Pons (tissue), 1 donor: ENCODE measurements around the gene GGNBP2.

Experiments
- DNase-seq: peaks from one replicate; pipeline ENCODE4 v3.0.0-alpha.2; 2016; ENCODE audit warnings: low spot score

Gene GGNBP2

DNA sequence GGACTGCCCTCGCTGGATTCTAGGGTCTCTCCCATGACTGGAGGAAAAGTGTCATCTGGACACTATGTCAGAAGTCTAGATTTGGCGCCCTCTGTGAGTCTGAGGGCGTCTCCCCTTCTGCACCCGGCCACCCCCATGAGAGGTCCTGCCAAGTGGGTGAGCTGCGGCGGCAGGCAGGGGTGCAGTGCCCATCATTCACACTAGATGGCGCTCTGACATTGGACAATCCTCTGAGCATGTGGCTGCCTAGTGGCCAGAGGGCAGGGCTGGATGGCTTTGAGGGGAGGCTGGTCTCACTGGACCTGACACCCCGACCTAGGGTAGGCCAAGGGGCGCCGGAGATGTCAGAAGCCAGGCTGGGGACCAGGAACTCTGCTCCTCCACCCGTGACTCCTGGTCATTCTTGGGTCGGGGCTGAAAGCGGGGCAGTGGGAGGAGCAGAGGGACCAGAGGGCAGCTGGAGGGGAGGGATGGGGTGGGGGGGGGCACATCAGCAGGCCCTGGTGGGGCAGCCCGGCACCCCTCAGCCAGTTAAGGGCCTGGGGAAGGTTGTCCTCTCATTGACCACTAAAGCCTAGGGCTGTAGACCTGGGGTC lies 84.6 kb downstream of the GGNBP2 start:
- peak; percentile 48 for DNase-seq

DNA sequence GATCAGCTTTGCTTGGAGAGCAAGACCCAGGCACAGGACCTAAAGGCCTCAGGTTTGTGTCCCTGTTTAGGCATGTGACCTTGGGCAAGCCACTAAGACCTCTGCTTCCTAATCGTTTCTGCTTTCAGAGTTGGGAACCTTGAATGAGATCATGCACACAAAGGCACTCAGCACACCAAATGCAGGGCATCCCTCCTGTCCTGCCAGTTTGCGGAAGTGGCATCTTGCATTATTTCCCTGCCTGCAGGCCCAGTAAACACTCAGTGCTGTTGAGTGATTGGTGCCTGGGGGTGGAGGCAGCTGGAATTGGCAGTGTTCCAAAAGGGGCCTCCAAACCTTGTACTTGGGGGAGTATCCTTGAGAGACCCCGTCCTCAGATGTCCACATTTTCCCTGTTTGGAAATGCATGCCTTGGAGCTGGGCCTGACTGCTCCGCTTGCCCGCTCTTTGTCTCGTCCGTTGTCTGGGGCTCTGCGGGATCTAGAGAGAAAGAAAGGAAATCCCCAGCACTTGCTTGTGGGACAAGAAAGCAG lies 85.3 kb downstream of the GGNBP2 start:
- DNase-seq, result no peak

DNA sequence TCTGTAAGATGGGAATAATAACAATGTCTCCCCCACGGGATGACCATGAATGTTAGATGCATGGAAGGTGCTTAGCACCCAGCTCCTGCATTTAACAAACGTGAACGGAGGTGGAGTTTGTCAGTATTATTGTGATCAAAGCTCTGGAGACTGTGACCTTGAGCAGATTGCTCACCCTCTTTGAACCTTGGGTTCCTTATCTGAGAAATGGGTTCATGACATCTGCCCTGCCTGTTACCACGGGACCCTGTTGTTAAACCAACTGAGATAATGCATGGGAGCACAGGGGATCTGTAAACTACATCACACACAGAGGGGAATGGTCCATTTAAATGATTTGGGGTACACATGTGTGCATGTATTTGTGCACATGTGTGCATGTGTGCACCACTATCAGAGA lies 86.3 kb downstream of the GGNBP2 start:
- no peak for DNase-seq

DNA sequence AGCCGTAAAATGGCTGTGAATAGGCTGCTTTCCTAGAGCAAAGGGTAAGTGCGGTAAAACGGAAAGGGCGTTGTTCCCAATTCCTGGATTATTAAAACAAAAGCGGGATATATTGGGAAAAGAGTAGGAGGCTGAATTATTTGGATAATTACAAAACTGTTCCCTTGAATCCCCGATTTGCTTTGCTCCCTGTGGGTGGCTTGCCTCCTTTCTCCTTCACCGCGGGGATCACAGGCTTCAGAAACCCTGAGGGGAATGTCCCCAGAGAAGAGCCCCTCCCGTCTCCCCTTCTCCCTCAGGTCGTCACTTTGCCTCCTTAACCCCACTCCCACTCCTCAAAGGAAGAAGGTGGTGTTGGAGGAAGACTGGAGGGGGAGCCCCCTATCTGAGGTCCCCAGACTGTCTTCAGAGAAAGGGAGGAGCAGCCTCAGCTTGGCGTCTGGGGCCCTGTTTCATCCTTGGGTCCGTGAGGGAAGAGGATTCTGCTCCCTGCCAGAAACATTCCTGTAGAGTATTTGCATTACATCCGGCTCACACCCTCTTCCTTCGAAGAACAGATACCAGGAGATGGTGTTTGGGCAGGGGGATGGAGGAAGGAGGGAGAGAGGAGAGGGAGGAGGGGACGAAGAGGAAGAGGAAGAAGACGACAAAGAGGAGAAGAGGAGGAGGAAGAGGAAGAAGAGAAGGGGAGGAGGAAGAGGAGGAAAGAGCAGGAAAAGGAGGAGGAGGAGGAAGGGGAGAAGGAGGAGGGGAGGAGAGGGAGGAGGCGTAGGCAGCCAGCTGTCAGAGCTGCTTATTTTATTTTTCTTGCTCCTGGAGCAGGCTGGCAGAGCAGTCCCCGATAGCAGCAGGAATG lies 88.4 kb downstream of the GGNBP2 start:
- no peak for DNase-seq
